Endothelial cell (in vitro differentiated cells): ENCODE results near the gene GALNT18. TPM values are rescaled to one million over a fixed set of nuclear protein-coding genes. Genes with fewer than 3 reads are reported as not detected.
A peak's percentile ranks its signal among the peaks of the same experiment; 100 is the strongest.

Experiments used
- DNase-seq: peaks from one replicate; pipeline ENCODE4 v3.0.0; 2021; ENCODE audit warnings: low spot score
- H3K27ac Mint-ChIP-seq: one replicate; pipeline ENCODE4 v1.8.0; 2021; ENCODE audit warnings: mixed read lengths, inconsistent platforms; ENCODE audit not compliant: unreplicated experiment
- H3K27me3 Mint-ChIP-seq: one replicate; pipeline ENCODE4 v1.8.0; 2021; ENCODE audit warnings: mild to moderate bottlenecking, moderate library complexity, mixed read lengths, inconsistent platforms; ENCODE audit not compliant: unreplicated experiment
- H3K36me3 Mint-ChIP-seq: one replicate; pipeline ENCODE4 v1.8.0; 2021; ENCODE audit warnings: mild to moderate bottlenecking, low read depth, mixed read lengths, inconsistent platforms; ENCODE audit not compliant: unreplicated experiment
- H3K4me1 Mint-ChIP-seq: one replicate; pipeline ENCODE4 v1.8.0; 2021; ENCODE audit warnings: mild to moderate bottlenecking, mixed read lengths, inconsistent platforms; ENCODE audit not compliant: unreplicated experiment
- H3K4me3 Mint-ChIP-seq: one replicate; pipeline ENCODE4 v1.8.0; 2021; ENCODE audit warnings: mild to moderate bottlenecking, mixed read lengths, inconsistent platforms; ENCODE audit not compliant: unreplicated experiment
- H3K9me3 Mint-ChIP-seq: one replicate; pipeline ENCODE4 v1.8.0; 2021; ENCODE audit warnings: mixed read lengths, inconsistent platforms; ENCODE audit not compliant: unreplicated experiment
- CTCF ChIP-seq: fragments of 200-600 bp; sonication (generic); IDR thresholded peaks from one replicate; pipeline ENCODE4 v1.5.0; 2021; ENCODE audit warnings: antibody characterized with exemption; ENCODE audit not compliant: unreplicated experiment
- total RNA-seq: library from RNA; stranded (reverse); fragmentation: NEBNext Ultra II Directional; extraction: Animal tissue kit (Norgen Biotek cat#: 25700); gene quantifications from one replicate; pipeline ENCODE4 v1.2.1, GENCODE V29; 2021; ENCODE audit not compliant: unreplicated experiment

The GALNT18 gene
- total RNA-seq, 1 donor from 2014 or later: 87.6 TPM

- Mint-ChIP-seq H3K4me1 (peaks cover 3% of the 10 kb centered on the region), H3K36me3 (peaks cover 10% of the 10 kb centered on the region), H3K27me3 (peaks cover 4% of the 10 kb centered on the region), H3K27ac (no peak overlapping the region), H3K9me3 (no peaks in the 10 kb centered on the region), H3K4me3 (peak overlapping the region; percentile 26)
- TF ChIP-seq CTCF: no peak
- no peak for DNase-seq
These were observed 231.6 kb downstream of the GALNT18 start for GRCh38 chr11:11390068-11390771.

GRCh38 chr11:11389238-11389637 is 232.6 kb downstream of the GALNT18 start:
- Mint-ChIP-seq H3K27ac (no peak overlapping the region), H3K9me3 (no peaks in the 10 kb centered on the region), H3K4me3 (no peak overlapping the region), H3K36me3 (peaks cover 9% of the 10 kb centered on the region), H3K27me3 (peaks cover 4% of the 10 kb centered on the region), H3K4me1 (peaks cover 3% of the 10 kb centered on the region)
- TF ChIP-seq CTCF: no peak
- DNase-seq: no peak

- peaks cover 3% of the 10 kb centered on the region for H3K4me1 Mint-ChIP-seq
- H3K27me3 Mint-ChIP-seq: peaks cover 6% of the 10 kb centered on the region
- peaks cover 12% of the 10 kb centered on the region for H3K36me3 Mint-ChIP-seq
- no peak for DNase-seq
- H3K27ac Mint-ChIP-seq: no peak overlapping the region
- no peak overlapping the region for H3K4me3 Mint-ChIP-seq
- TF ChIP-seq CTCF: no peak
- no peaks in the 10 kb centered on the region for H3K9me3 Mint-ChIP-seq
These were observed 234.0 kb downstream of the GALNT18 start for GRCh38 chr11:11387622-11388305.

GRCh38 chr11:11387207-11387606 is 234.6 kb downstream of the GALNT18 start:
- H3K4me3 Mint-ChIP-seq: no peak overlapping the region
- peaks cover 16% of the 10 kb centered on the region for H3K36me3 Mint-ChIP-seq

More at GRCh38 chr11:11387207-11387606, 234.6 kb downstream of the GALNT18 start:
- DNase-seq: no peak
- Mint-ChIP-seq H3K9me3 (no peaks in the 10 kb centered on the region), H3K4me1 (peaks cover 3% of the 10 kb centered on the region), H3K27ac (no peak overlapping the region), H3K27me3 (peaks cover 6% of the 10 kb centered on the region)
- no peak for TF ChIP-seq CTCF
